SK-N-SH (cell line): ENCODE data around the gene ARID1B. TPM values are rescaled to one million over a fixed set of nuclear protein-coding genes. Genes with fewer than 3 reads are reported as not detected.

Experiments used
- CTCF ChIA-PET: fragments of 300-600, 350-600 bp; formaldehyde crosslinking; extraction: SDS; loops from one replicate; lab custom pipeline; 2021; lab: Yijun Ruan, JAX
- POLR2A ChIA-PET: fragments of 350-600 bp; sonication (Branson Sonifier 250); formaldehyde crosslinking; extraction: SDS; loops from one replicate; lab custom pipeline; 2020; ENCODE audit warnings: antibody characterized with exemption, inconsistent platforms; lab: Yijun Ruan, JAX
- DNase-seq: peaks from one replicate; pipeline ENCODE4 v3.0.0; 2012
- H2AFZ ChIP-seq: fragments of 200-600 bp; sonication (generic); 2 replicates; pipeline ENCODE4 v1.8.1; 2016; ENCODE audit warnings: antibody characterized with exemption, mild to moderate bottlenecking, low read depth
- H3F3A ChIP-seq: fragments of 200-600 bp; sonication (generic); replicated peaks from 2 replicates; pipeline ENCODE3; 2016; ENCODE audit warnings: antibody characterized with exemption, mild to moderate bottlenecking; ENCODE audit not compliant: insufficient read depth
- H3K27ac ChIP-seq, 2 experiments: fragments of 200-500 bp in 1 of 2; fragments of 200-600 bp in 1 of 2; sonication (Bioruptor generic) in 1 of 2; sonication (generic), shearing (Covaris generic) in 1 of 2; 2 replicates each; pipeline versions ENCODE4 v1.5.1 to v1.6.1; 2014 to 2016; ENCODE audit warnings: low read depth in 2 of 2, inconsistent platforms in 1 of 2, low read length in 1 of 2, mild to moderate bottlenecking in 1 of 2, mixed read lengths in 1 of 2
- H3K27me3 ChIP-seq: fragments of 200-600 bp; sonication (generic), shearing (Covaris generic); 2 replicates; pipeline ENCODE4 v1.6.1; 2016; ENCODE audit warnings: mixed run types; ENCODE audit not compliant: insufficient read depth
- H3K36me3 ChIP-seq, 2 experiments: fragments of 200-500 bp in 1 of 2; fragments of 200-600 bp in 1 of 2; sonication (Bioruptor generic) in 1 of 2; sonication (generic) in 1 of 2; replicated peaks in 1 of 2; 2 replicates each; pipeline versions ENCODE3 to v1.5.1; 2014 to 2016; ENCODE audit warnings: low read length in 1 of 2, mild to moderate bottlenecking in 1 of 2; ENCODE audit not compliant: insufficient read depth in 2 of 2, control insufficient read depth in 1 of 2
- H3K4me1 ChIP-seq, 2 experiments: fragments of 200-500 bp in 1 of 2; fragments of 200-600 bp in 1 of 2; sonication (Bioruptor generic) in 1 of 2; sonication (generic), shearing (Covaris generic) in 1 of 2; 2 replicates each; pipeline versions ENCODE4 v1.5.1 to v1.6.1; 2014 to 2016; ENCODE audit warnings: low read depth in 1 of 2, low read length in 1 of 2, mixed run types in 1 of 2; ENCODE audit not compliant: insufficient read depth in 2 of 2, control insufficient read depth in 1 of 2
- H3K4me2 ChIP-seq: fragments of 200-600 bp; sonication (generic), shearing (Covaris generic); 2 replicates; pipeline ENCODE4 v1.6.1; 2017; ENCODE audit warnings: mixed run types
- H3K4me3 ChIP-seq, 2 experiments: fragments of 200-500 bp in 1 of 2; fragments of 200-600 bp in 1 of 2; sonication (Bioruptor generic) in 1 of 2; sonication (generic), shearing (Covaris generic) in 1 of 2; 2 replicates each; pipeline versions ENCODE4 v1.5.1 to v1.8.1; 2014 to 2016; ENCODE audit warnings: low read depth in 2 of 2, inconsistent platforms in 1 of 2, low read length in 1 of 2, mild to moderate bottlenecking in 1 of 2, mixed read lengths in 1 of 2, moderate library complexity in 1 of 2
- H3K79me2 ChIP-seq: fragments of 200-600 bp; sonication (generic); 2 replicates; pipeline ENCODE4 v1.8.1; 2017; ENCODE audit warnings: mild to moderate bottlenecking; ENCODE audit not compliant: insufficient read depth
- H3K9ac ChIP-seq: fragments of 200-600 bp; sonication (generic); 2 replicates; pipeline ENCODE4 v1.6.1; 2017; ENCODE audit warnings: mixed run types
- H3K9me2 ChIP-seq: fragments of 200-600 bp; sonication (generic); 2 replicates; pipeline ENCODE4 v1.6.1; 2017; ENCODE audit warnings: mixed run types
- H3K9me3 ChIP-seq: fragments of 200-600 bp; sonication (generic); 2 replicates; pipeline ENCODE4 v1.6.1; 2017; ENCODE audit warnings: mixed run types, mild to moderate bottlenecking, moderate library complexity
- H4K20me1 ChIP-seq: fragments of 200-600 bp; sonication (generic); 2 replicates; pipeline ENCODE4 v1.6.1; 2017; ENCODE audit warnings: mild to moderate bottlenecking, mixed run types; ENCODE audit not compliant: insufficient read depth
- EP300 ChIP-seq, 2 experiments: IDR thresholded peaks; 2 replicates each; pipeline versions ENCODE4 v1.4.0 to v1.6.1; 2012; ENCODE audit warnings: borderline replicate concordance in 1 of 2, low read depth in 1 of 2, low read length in 1 of 2
- FOXM1 ChIP-seq: IDR thresholded peaks from 2 replicates; pipeline ENCODE4 v1.4.0; 2012; ENCODE audit warnings: low read depth, mild to moderate bottlenecking
- MXI1 ChIP-seq: IDR thresholded peaks from 2 replicates; pipeline ENCODE4 v1.6.1; 2012; ENCODE audit warnings: mild to moderate bottlenecking, low read depth, low read length, improper control_type of control experiment
- NRF1 ChIP-seq: IDR thresholded peaks from 2 replicates; pipeline ENCODE4 v1.6.1; 2012; ENCODE audit warnings: low read depth, mild to moderate bottlenecking, low read length
- RAD21 ChIP-seq: IDR thresholded peaks from 2 replicates; pipeline ENCODE4 v1.6.1; 2012; ENCODE audit warnings: mild to moderate bottlenecking, low read length
- SMC3 ChIP-seq: IDR thresholded peaks from 2 replicates; pipeline ENCODE4 v1.6.1; 2012; ENCODE audit warnings: low read depth, low read length, improper control_type of control experiment
- TCF12 ChIP-seq: IDR thresholded peaks from 2 replicates; pipeline ENCODE4 v1.4.0; 2012
- WGBS: methylation state at CpG from one replicate; pipeline ENCODE4 v1.1.6; 2017; ENCODE audit warnings: low lambda C conversion rate; 5-methylcytosine and 5-hydroxymethylcytosine counted together
- polyA plus RNA-seq, 3 experiments: library from polyadenylated mRNA; depleted of rRNA; stranded (reverse); fragments of >200 nt; gene quantifications; 2 replicates each; pipeline ENCODE4 v1.2.3, GENCODE V29; 2012
- TF ChIP-seq, protein P1 (sequence below): IDR thresholded peaks from 2 replicates; pipeline ENCODE4 v1.4.0; 2012; ENCODE audit warnings: low read depth, borderline replicate concordance
- TF ChIP-seq, protein P2 (sequence below): fragments of 150-350 bp; IDR thresholded peaks from 2 replicates; pipeline ENCODE4 v1.6.1; 2017; ENCODE audit warnings: antibody characterized with exemption, low read length, low read depth, borderline replicate concordance
- TF ChIP-seq, protein P3 (sequence below): IDR thresholded peaks from 2 replicates; pipeline ENCODE4 v1.4.0; 2012; ENCODE audit warnings: low read depth, borderline replicate concordance
- TF ChIP-seq, protein P4 (sequence below): IDR thresholded peaks from 2 replicates; pipeline ENCODE4; 2012

ARID1B gene
- polyA plus RNA-seq, 1 of the 3 experiments (the other 2 are of a cell fraction) = 13.6 TPM

DNA sequence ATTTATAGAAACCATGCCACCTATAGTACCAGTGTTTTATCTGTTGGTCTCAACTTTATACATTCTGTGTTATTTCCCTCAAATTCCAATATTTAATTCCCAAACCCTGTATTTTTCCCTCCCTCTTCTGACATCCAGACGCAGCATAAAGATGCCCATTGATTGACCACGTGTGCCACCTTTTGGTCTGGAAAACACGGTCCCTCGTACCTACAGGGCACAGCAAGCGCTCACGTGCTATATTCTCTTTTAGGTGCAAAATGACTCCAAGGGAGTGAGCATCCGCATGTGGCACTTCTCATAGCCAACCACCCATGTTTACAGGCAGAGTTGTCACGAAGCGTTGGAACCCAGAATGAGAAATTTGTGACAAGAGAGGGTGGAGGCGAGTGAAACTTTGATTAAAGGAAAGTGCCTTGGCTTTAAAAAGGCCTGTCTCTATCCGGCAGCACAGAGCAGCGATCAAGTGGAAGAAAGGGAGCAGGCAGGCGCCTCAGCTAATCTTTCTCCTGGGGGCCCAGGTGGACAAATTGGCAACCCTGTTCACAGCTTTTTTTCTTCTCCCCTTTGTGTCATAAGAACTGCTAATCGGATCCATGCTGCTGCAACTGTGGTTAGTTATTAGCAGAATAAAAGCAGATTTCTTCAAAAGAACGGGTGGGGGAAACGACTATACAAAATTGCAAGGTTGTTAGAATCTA is 320.2 kb downstream of the ARID1B start:
- WGBS = 96% methylated on average over 16 of the region's 16 CpGs
- ChIA-PET POLR2A (no interaction called here), CTCF (no interaction called here)
- H3K4me1 ChIP-seq = peaks cover 0 to 3% of the 10 kb centered on the region in 2 experiments; a peak in 1 of 4 replicates
- DNase-seq = no peak
- H3K36me3 ChIP-seq = peaks cover 10 to 21% of the 10 kb centered on the region in 2 experiments
- no peak for TF ChIP-seq EP300 (IDR thresholded peaks at IDR 0.05; ENCODE audit: borderline replicate concordance in 1 of 2, low read depth in 1 of 2, low read length in 1 of 2)
- TF ChIP-seq, protein P1, sequence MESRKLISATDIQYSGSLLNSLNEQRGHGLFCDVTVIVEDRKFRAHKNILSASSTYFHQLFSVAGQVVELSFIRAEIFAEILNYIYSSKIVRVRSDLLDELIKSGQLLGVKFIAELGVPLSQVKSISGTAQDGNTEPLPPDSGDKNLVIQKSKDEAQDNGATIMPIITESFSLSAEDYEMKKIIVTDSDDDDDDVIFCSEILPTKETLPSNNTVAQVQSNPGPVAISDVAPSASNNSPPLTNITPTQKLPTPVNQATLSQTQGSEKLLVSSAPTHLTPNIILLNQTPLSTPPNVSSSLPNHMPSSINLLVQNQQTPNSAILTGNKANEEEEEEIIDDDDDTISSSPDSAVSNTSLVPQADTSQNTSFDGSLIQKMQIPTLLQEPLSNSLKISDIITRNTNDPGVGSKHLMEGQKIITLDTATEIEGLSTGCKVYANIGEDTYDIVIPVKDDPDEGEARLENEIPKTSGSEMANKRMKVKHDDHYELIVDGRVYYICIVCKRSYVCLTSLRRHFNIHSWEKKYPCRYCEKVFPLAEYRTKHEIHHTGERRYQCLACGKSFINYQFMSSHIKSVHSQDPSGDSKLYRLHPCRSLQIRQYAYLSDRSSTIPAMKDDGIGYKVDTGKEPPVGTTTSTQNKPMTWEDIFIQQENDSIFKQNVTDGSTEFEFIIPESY = no peak
- TF ChIP-seq FOXM1 = no peak
- H3K79me2 ChIP-seq = peaks cover 3% of the 10 kb centered on the region; the same call in 1 of the 2 replicates
- no peaks in the 10 kb centered on the region for H3F3A ChIP-seq
- H3K9ac ChIP-seq = no peak overlapping the region
- no peak overlapping the region for H3K27ac ChIP-seq
- no peaks in the 10 kb centered on the region for H3K27me3 ChIP-seq
- no peaks in the 10 kb centered on the region for H3K9me3 ChIP-seq
- no peak overlapping the region for H3K4me3 ChIP-seq
- no peak overlapping the region for H2AFZ ChIP-seq
- H3K9me2 ChIP-seq = no peaks in the 10 kb centered on the region
- no peaks in the 10 kb centered on the region for H4K20me1 ChIP-seq
- H3K4me2 ChIP-seq = no peak overlapping the region

DNA sequence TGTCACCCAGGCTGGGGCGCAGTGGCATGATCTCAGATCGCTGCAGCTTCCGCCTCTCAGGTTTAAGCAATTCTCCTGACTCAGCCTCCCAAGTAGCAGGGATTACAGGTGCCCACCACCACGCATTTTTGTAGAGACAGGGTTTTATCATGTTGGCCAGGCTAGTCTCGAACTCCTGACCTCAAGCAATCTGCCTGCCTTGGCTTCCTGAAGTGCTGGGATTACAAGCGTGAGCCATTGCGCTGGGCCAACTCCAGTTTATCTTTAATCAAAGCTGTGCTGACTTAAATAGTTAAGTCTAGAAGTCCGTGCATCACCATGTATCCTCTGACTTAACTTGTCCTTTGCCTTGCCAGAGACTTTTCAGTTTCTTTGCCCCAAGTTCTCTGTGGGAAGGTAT is 321.8 kb downstream of the ARID1B start:
- WGBS = 94% methylated on average over 6 of the region's 8 CpGs
- Histone ChIP-seq H3K4me1 (no peaks in the 10 kb centered on the region; a peak in 1 of 4 replicates), H3K4me3 (no peak overlapping the region), H3K79me2 (peaks cover 3% of the 10 kb centered on the region; the same call in 1 of the 2 replicates), H3F3A (no peaks in the 10 kb centered on the region), H2AFZ (no peak overlapping the region), H3K36me3 (peaks cover 13 to 18% of the 10 kb centered on the region in 2 experiments), H3K9me2 (no peaks in the 10 kb centered on the region), H3K27ac (no peak overlapping the region)
- CTCF ChIA-PET = interaction anchor here (1.0 to 1.4 kb wide), 2 partner anchors 9 to 53 kb away, joined by 3 read pairs; no protein-coding TSS in a partner anchor
- DNase-seq = no peak
- TF ChIP-seq, protein P2, sequence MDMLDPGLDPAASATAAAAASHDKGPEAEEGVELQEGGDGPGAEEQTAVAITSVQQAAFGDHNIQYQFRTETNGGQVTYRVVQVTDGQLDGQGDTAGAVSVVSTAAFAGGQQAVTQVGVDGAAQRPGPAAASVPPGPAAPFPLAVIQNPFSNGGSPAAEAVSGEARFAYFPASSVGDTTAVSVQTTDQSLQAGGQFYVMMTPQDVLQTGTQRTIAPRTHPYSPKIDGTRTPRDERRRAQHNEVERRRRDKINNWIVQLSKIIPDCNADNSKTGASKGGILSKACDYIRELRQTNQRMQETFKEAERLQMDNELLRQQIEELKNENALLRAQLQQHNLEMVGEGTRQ = no peak
- no peak for TF ChIP-seq TCF12
- TF ChIP-seq, protein P3, sequence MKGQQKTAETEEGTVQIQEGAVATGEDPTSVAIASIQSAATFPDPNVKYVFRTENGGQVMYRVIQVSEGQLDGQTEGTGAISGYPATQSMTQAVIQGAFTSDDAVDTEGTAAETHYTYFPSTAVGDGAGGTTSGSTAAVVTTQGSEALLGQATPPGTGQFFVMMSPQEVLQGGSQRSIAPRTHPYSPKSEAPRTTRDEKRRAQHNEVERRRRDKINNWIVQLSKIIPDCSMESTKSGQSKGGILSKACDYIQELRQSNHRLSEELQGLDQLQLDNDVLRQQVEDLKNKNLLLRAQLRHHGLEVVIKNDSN = no peak
- no peak for TF ChIP-seq MXI1
- no peak for TF ChIP-seq EP300 (IDR thresholded peaks at IDR 0.05; ENCODE audit: borderline replicate concordance in 1 of 2, low read depth in 1 of 2, low read length in 1 of 2)
- TF ChIP-seq, protein P4, sequence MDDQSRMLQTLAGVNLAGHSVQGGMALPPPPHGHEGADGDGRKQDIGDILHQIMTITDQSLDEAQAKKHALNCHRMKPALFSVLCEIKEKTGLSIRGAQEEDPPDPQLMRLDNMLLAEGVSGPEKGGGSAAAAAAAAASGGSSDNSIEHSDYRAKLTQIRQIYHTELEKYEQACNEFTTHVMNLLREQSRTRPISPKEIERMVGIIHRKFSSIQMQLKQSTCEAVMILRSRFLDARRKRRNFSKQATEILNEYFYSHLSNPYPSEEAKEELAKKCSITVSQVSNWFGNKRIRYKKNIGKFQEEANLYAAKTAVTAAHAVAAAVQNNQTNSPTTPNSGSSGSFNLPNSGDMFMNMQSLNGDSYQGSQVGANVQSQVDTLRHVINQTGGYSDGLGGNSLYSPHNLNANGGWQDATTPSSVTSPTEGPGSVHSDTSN = no peak
- TF ChIP-seq NRF1 = no peak
- no peak for TF ChIP-seq SMC3
- TF ChIP-seq RAD21 = no peak
- TF ChIP-seq, all 33 proteins: peak for 0
- H3K4me2 ChIP-seq = no peak overlapping the region
- H3K27me3 ChIP-seq = no peaks in the 10 kb centered on the region
- H4K20me1 ChIP-seq = no peaks in the 10 kb centered on the region
- no peak overlapping the region for H3K9ac ChIP-seq
- H3K9me3 ChIP-seq = no peaks in the 10 kb centered on the region
- POLR2A ChIA-PET = no interaction called here
